HEK293 (cell line): ENCODE results near the gene RORC.

ENCODE experiments used
- BCL6B ChIP-seq: fragments of 450-650 bp; formaldehyde crosslinking; IDR thresholded peaks from 2 replicates; pipeline ENCODE4 v1.5.1; 2017; ENCODE audit warnings: missing biosample characterization, missing genetic modification characterization
- GLI4 ChIP-seq: fragments of 450-650 bp; formaldehyde crosslinking; IDR thresholded peaks from 2 replicates; pipeline ENCODE4 v1.5.1; 2016; ENCODE audit warnings: missing biosample characterization, missing genetic modification characterization
- KLF1 ChIP-seq: fragments of 450-650 bp; formaldehyde crosslinking; IDR thresholded peaks from 2 replicates; pipeline ENCODE4 v1.5.1; 2016; ENCODE audit warnings: missing biosample characterization, missing genetic modification characterization
- MZF1 ChIP-seq: fragments of 450-650 bp; formaldehyde crosslinking; IDR thresholded peaks from 2 replicates; pipeline ENCODE4 v1.5.1; 2017; ENCODE audit warnings: missing biosample characterization, missing genetic modification characterization, borderline replicate concordance
- PRDM4 ChIP-seq: fragments of 450-650 bp; formaldehyde crosslinking; IDR thresholded peaks from 2 replicates; pipeline ENCODE4 v1.5.1; 2017; ENCODE audit warnings: missing biosample characterization, missing genetic modification characterization
- SCRT1 ChIP-seq: fragments of 450-650 bp; formaldehyde crosslinking; IDR thresholded peaks from 2 replicates; pipeline ENCODE4 v1.5.1; 2016; ENCODE audit warnings: missing biosample characterization, missing genetic modification characterization, borderline replicate concordance
- ZBTB17 ChIP-seq: fragments of 450-650 bp; formaldehyde crosslinking; IDR thresholded peaks from 2 replicates; pipeline ENCODE4 v1.5.1; 2016; ENCODE audit warnings: missing biosample characterization, missing genetic modification characterization
- ZBTB20 ChIP-seq: fragments of 450-650 bp; formaldehyde crosslinking; IDR thresholded peaks from 2 replicates; pipeline ENCODE4 v1.5.1; 2016; ENCODE audit warnings: missing biosample characterization, missing genetic modification characterization
- ZFHX2 ChIP-seq: fragments of 450-650 bp; formaldehyde crosslinking; conservative IDR thresholded peaks from 2 replicates; pipeline ENCODE4 v1.5.1; 2016; ENCODE audit warnings: missing biosample characterization, missing genetic modification characterization
- ZNF10 ChIP-seq: fragments of 450-650 bp; formaldehyde crosslinking; IDR thresholded peaks from 2 replicates; pipeline ENCODE4 v1.5.1; 2017; ENCODE audit warnings: missing biosample characterization, missing genetic modification characterization
- ZNF114 ChIP-seq: fragments of 450-650 bp; formaldehyde crosslinking; IDR thresholded peaks from 2 replicates; pipeline ENCODE4 v1.5.0; 2017; ENCODE audit warnings: missing biosample characterization, missing genetic modification characterization
- ZNF121 ChIP-seq: fragments of 450-650 bp; formaldehyde crosslinking; IDR thresholded peaks from 2 replicates; pipeline ENCODE4 v1.5.1; 2016; ENCODE audit warnings: missing biosample characterization, missing genetic modification characterization
- ZNF146 ChIP-seq: fragments of 450-650 bp; formaldehyde crosslinking; IDR thresholded peaks from 2 replicates; pipeline ENCODE4 v1.5.1; 2016; ENCODE audit warnings: missing biosample characterization, missing genetic modification characterization
- ZNF157 ChIP-seq: fragments of 450-650 bp; formaldehyde crosslinking; IDR thresholded peaks from 2 replicates; pipeline ENCODE4 v1.5.1; 2016; ENCODE audit warnings: missing biosample characterization, missing genetic modification characterization
- ZNF202 ChIP-seq: fragments of 450-650 bp; formaldehyde crosslinking; IDR thresholded peaks from 2 replicates; pipeline ENCODE4 v1.5.1; 2016; ENCODE audit warnings: missing biosample characterization, missing genetic modification characterization, borderline replicate concordance
- ZNF248 ChIP-seq: fragments of 450-650 bp; formaldehyde crosslinking; IDR thresholded peaks from 2 replicates; pipeline ENCODE4 v1.5.1; 2017; ENCODE audit warnings: missing biosample characterization, missing genetic modification characterization
- ZNF37A ChIP-seq: fragments of 450-650 bp; IDR thresholded peaks from 2 replicates; pipeline ENCODE4 v1.5.1; 2018; ENCODE audit warnings: missing biosample characterization, missing genetic modification characterization
- ZNF404 ChIP-seq: fragments of 450-650 bp; formaldehyde crosslinking; IDR thresholded peaks from 2 replicates; pipeline ENCODE4 v1.5.1; 2017; ENCODE audit warnings: missing biosample characterization, missing genetic modification characterization
- ZNF416 ChIP-seq: fragments of 450-650 bp; formaldehyde crosslinking; IDR thresholded peaks from 2 replicates; pipeline ENCODE4 v1.5.1; 2016; ENCODE audit warnings: missing biosample characterization, missing genetic modification characterization
- ZNF473 ChIP-seq: fragments of 450-650 bp; formaldehyde crosslinking; IDR thresholded peaks from 2 replicates; pipeline ENCODE4 v1.5.1; 2017; ENCODE audit warnings: missing biosample characterization, missing genetic modification characterization
- ZNF544 ChIP-seq: fragments of 450-650 bp; formaldehyde crosslinking; IDR thresholded peaks from 2 replicates; pipeline ENCODE4 v1.5.0; 2017; ENCODE audit warnings: missing biosample characterization, missing genetic modification characterization
- ZNF555 ChIP-seq: fragments of 450-650 bp; formaldehyde crosslinking; conservative IDR thresholded peaks from 2 replicates; pipeline ENCODE4 v1.5.1; 2017; ENCODE audit warnings: missing biosample characterization, mild to moderate bottlenecking, missing genetic modification characterization, inconsistent platforms
- ZNF571 ChIP-seq: fragments of 450-650 bp; formaldehyde crosslinking; IDR thresholded peaks from 2 replicates; pipeline ENCODE4 v1.5.0; 2017; ENCODE audit warnings: missing biosample characterization, missing genetic modification characterization
- ZNF654 ChIP-seq: fragments of 450-650 bp; formaldehyde crosslinking; IDR thresholded peaks from 2 replicates; pipeline ENCODE4 v1.5.1; 2016; ENCODE audit warnings: low read depth, missing biosample characterization, missing genetic modification characterization
- ZNF707 ChIP-seq: fragments of 450-650 bp; formaldehyde crosslinking; IDR thresholded peaks from 2 replicates; pipeline ENCODE4 v1.5.1; 2016; ENCODE audit warnings: missing biosample characterization, missing genetic modification characterization
- ZSCAN16 ChIP-seq: fragments of 450-650 bp; formaldehyde crosslinking; IDR thresholded peaks from 2 replicates; pipeline ENCODE4 v1.5.1; 2016; ENCODE audit warnings: missing biosample characterization, missing genetic modification characterization
- TF ChIP-seq, protein P1 (sequence below): fragments of 450-650 bp; formaldehyde crosslinking; IDR thresholded peaks from 2 replicates; pipeline ENCODE4 v1.5.1; 2017; ENCODE audit warnings: missing biosample characterization, missing genetic modification characterization
- TF ChIP-seq, protein P2 (sequence below): fragments of 450-650 bp; formaldehyde crosslinking; IDR thresholded peaks from 2 replicates; pipeline ENCODE4 v1.5.1; 2016; ENCODE audit warnings: missing biosample characterization, missing genetic modification characterization, borderline replicate concordance
- TF ChIP-seq, protein P3 (sequence below): fragments of 450-650 bp; IDR thresholded peaks from 2 replicates; pipeline ENCODE4 v1.5.1; 2018; ENCODE audit warnings: missing biosample characterization, missing genetic modification characterization

The RORC gene

DNA sequence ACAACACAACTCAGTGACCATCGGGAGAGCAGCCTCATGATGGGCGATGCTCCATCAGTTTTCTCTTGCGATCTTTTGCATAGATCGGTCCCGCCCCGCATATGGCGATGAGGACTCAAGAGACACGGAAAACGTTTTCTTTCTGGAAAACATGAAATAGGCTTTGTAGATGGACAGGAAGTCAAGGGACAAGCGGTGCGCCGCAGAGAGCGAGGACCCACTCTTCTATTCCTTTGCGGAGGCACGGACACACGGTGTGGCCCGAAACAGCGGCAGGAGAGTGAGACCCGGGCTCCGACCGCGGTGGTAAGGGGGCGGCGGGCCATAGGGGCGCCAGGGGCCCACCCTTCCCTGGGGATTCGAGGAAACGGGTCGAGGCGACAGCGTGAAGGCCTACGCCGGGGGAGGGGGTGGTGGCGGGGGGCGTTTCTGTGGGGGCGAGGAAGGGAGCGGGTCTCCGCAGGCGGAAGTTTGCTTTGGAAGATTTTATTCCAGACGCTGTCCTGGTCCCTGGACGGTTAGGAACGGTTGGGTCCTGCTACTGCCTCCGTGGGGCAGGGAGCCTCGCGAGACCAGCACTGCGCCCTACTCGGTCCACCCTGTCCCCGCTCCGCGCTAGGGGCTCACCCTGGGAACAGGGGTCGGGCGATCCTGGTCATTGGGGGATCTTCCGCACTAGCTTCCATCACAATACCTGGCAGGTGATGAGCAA, 40.5 kb downstream of the RORC start (continued):
- TF ChIP-seq, protein P1, sequence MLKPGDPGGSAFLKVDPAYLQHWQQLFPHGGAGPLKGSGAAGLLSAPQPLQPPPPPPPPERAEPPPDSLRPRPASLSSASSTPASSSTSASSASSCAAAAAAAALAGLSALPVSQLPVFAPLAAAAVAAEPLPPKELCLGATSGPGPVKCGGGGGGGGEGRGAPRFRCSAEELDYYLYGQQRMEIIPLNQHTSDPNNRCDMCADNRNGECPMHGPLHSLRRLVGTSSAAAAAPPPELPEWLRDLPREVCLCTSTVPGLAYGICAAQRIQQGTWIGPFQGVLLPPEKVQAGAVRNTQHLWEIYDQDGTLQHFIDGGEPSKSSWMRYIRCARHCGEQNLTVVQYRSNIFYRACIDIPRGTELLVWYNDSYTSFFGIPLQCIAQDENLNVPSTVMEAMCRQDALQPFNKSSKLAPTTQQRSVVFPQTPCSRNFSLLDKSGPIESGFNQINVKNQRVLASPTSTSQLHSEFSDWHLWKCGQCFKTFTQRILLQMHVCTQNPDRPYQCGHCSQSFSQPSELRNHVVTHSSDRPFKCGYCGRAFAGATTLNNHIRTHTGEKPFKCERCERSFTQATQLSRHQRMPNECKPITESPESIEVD (tag by site-specific recombination), result no peak
- TF ChIP-seq PRDM4 (tag by site-specific recombination), result no peak
- no peak for TF ChIP-seq ZNF416
- TF ChIP-seq ZFHX2 (tag by site-specific recombination), result 0 out of 2 replicates have a peak, but pooled peaks have one; percentile 13
- no peak for TF ChIP-seq ZNF202
- TF ChIP-seq ZNF654 (tag by site-specific recombination), result no peak
- TF ChIP-seq ZNF571, result no peak
- TF ChIP-seq ZNF473 (tag by site-specific recombination), result no peak
- no peak for TF ChIP-seq ZNF544
- TF ChIP-seq ZSCAN16 (tag by site-specific recombination), result no peak
- TF ChIP-seq MZF1 (tag by site-specific recombination), result no peak
- no peak for TF ChIP-seq BCL6B (tag by site-specific recombination)
- peak; percentile 63; the same call in 1 of the 2 replicates for TF ChIP-seq ZBTB20 (tag by site-specific recombination)
- no peak for TF ChIP-seq ZNF404 (tag by site-specific recombination)
- no peak for TF ChIP-seq ZNF707 (tag by site-specific recombination)
- TF ChIP-seq ZNF248, result no peak
- no peak for TF ChIP-seq ZNF10
- no peak for TF ChIP-seq ZNF37A (tag by site-specific recombination)
- TF ChIP-seq ZNF121 (tag by site-specific recombination), result no peak; the same call in 1 of the 2 replicates
- no peak for TF ChIP-seq ZNF157 (tag by site-specific recombination)
- TF ChIP-seq ZNF555 (tag by site-specific recombination), result no peak
- TF ChIP-seq ZNF114, result no peak
- no peak for TF ChIP-seq ZNF146 (tag by site-specific recombination)
- no peak for TF ChIP-seq GLI4 (tag by site-specific recombination)
- TF ChIP-seq ZBTB17 (tag by site-specific recombination), result peak; percentile 80
- TF ChIP-seq, protein P2, sequence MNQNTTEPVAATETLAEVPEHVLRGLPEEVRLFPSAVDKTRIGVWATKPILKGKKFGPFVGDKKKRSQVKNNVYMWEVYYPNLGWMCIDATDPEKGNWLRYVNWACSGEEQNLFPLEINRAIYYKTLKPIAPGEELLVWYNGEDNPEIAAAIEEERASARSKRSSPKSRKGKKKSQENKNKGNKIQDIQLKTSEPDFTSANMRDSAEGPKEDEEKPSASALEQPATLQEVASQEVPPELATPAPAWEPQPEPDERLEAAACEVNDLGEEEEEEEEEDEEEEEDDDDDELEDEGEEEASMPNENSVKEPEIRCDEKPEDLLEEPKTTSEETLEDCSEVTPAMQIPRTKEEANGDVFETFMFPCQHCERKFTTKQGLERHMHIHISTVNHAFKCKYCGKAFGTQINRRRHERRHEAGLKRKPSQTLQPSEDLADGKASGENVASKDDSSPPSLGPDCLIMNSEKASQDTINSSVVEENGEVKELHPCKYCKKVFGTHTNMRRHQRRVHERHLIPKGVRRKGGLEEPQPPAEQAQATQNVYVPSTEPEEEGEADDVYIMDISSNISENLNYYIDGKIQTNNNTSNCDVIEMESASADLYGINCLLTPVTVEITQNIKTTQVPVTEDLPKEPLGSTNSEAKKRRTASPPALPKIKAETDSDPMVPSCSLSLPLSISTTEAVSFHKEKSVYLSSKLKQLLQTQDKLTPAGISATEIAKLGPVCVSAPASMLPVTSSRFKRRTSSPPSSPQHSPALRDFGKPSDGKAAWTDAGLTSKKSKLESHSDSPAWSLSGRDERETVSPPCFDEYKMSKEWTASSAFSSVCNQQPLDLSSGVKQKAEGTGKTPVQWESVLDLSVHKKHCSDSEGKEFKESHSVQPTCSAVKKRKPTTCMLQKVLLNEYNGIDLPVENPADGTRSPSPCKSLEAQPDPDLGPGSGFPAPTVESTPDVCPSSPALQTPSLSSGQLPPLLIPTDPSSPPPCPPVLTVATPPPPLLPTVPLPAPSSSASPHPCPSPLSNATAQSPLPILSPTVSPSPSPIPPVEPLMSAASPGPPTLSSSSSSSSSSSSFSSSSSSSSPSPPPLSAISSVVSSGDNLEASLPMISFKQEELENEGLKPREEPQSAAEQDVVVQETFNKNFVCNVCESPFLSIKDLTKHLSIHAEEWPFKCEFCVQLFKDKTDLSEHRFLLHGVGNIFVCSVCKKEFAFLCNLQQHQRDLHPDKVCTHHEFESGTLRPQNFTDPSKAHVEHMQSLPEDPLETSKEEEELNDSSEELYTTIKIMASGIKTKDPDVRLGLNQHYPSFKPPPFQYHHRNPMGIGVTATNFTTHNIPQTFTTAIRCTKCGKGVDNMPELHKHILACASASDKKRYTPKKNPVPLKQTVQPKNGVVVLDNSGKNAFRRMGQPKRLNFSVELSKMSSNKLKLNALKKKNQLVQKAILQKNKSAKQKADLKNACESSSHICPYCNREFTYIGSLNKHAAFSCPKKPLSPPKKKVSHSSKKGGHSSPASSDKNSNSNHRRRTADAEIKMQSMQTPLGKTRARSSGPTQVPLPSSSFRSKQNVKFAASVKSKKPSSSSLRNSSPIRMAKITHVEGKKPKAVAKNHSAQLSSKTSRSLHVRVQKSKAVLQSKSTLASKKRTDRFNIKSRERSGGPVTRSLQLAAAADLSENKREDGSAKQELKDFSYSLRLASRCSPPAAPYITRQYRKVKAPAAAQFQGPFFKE (tag by site-specific recombination), result no peak
- TF ChIP-seq SCRT1 (tag by site-specific recombination), result no peak
- TF ChIP-seq, protein P3, sequence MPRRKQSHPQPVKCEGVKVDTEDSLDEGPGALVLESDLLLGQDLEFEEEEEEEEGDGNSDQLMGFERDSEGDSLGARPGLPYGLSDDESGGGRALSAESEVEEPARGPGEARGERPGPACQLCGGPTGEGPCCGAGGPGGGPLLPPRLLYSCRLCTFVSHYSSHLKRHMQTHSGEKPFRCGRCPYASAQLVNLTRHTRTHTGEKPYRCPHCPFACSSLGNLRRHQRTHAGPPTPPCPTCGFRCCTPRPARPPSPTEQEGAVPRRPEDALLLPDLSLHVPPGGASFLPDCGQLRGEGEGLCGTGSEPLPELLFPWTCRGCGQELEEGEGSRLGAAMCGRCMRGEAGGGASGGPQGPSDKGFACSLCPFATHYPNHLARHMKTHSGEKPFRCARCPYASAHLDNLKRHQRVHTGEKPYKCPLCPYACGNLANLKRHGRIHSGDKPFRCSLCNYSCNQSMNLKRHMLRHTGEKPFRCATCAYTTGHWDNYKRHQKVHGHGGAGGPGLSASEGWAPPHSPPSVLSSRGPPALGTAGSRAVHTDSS (tag by site-specific recombination), result no peak
- TF ChIP-seq KLF1 (tag by site-specific recombination), result no peak
